Stimulated activated CD4-positive, alpha-beta T cell treated with anti-CD3 and anti-CD28 coated beads, Interleukin-1b, Interleukin-23, amount 100 ng/mL, for 4 hours (primary cell): Measurements from ENCODE around the gene RPS16.

Experiments used
- DNase-seq, 2 donors: peaks; one replicate each; pipeline ENCODE4 v3.0.0-alpha.2; 2020; ENCODE audit warnings: low read depth in 2 of 2

The RPS16 gene

DNA sequence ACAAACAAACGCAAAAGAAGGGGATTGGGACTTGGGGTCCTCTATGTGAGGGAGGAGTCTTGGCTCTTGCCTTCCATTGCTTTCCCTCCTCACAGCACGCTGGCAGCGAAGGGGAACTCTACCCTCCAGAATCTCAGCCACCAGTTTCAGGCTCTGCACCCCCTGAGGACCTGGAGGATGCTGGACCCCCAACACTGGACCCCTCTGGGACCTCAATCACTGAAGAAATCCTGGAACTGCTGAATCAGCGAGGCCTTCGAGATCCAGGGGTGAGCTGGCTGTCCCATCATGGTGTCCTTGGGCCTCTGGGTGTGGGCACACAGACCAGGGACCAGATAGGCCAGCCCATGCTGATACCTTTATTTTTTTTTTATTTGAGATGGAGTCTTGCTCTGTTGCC, 13.7 kb downstream of the RPS16 start:
- DNase-seq = no peak

DNA sequence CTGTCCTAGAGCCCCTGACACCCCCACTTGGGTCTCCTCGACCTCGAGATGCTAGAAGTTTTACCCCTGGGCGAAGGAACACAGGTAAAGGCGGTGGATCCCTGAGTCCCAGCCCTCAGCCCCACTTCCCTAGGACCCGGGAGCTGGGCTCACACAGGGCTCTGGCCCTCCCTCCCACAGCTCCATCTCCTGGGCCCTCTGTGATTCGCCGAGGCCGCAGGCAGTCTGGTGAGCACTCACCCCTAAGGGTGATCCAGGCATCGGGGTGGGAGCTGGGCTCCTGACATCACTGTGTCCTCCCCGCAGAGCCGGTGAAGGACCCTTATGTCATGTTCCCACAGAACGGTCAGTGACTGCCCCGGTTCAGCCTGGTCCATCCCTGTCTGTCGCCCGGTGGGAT, 15.0 kb downstream of the RPS16 start:
- DNase-seq = no peak

DNA sequence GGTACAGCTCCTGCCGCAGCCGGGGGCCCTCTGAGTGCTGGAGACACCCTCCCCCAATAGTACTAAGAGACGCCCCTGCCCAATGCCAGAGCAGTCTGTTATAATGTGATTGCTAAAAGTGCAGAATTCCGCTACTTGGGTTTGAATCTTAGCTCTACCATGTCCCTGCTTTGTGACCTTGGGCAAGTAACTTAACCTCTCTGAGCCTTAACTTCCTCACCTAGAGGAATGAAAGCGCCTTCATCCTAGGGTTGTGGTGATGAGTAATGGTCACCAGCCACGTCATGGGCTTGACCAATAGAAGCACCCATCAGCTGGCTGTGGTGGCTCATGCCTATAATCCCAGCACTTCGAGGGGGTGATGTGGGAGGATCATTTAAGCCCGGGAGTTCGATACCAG, 16.7 kb downstream of the RPS16 start:
- no peak for DNase-seq

DNA sequence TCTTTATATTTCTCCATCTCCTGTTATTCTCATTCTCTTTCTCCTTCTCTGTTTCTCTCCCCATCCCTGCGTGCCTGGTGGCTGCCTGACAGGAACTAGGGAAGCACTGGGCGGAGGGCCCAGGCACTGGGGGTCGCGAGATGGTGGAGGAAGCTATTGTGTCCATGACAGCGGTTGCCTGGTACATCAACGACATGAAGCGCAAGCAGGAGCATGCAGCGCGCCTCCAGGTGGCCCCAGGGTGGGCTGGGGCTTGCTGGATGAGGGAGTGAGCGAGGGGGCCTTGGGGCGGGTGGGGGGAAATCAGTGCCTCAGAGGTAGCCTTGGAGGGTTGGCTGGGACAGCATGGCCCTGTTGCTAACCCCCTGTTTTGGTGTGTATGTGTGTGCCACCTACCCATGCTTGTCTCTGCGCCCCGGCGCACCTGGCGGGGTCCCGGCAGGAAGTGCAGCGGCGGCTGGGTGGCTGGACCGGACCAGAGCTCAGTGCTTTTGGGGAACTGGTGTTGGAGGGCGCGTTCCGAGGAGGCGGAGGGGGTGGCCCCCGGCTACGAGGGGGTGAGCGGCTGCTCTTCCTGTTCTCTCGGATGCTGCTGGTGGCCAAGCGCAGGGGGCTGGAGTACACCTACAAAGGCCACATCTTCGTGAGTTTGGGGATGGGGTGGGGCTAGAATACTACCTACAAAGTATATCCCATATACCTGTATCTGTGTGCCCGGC, 18.1 kb downstream of the RPS16 start:
- DNase-seq = no peak

DNA sequence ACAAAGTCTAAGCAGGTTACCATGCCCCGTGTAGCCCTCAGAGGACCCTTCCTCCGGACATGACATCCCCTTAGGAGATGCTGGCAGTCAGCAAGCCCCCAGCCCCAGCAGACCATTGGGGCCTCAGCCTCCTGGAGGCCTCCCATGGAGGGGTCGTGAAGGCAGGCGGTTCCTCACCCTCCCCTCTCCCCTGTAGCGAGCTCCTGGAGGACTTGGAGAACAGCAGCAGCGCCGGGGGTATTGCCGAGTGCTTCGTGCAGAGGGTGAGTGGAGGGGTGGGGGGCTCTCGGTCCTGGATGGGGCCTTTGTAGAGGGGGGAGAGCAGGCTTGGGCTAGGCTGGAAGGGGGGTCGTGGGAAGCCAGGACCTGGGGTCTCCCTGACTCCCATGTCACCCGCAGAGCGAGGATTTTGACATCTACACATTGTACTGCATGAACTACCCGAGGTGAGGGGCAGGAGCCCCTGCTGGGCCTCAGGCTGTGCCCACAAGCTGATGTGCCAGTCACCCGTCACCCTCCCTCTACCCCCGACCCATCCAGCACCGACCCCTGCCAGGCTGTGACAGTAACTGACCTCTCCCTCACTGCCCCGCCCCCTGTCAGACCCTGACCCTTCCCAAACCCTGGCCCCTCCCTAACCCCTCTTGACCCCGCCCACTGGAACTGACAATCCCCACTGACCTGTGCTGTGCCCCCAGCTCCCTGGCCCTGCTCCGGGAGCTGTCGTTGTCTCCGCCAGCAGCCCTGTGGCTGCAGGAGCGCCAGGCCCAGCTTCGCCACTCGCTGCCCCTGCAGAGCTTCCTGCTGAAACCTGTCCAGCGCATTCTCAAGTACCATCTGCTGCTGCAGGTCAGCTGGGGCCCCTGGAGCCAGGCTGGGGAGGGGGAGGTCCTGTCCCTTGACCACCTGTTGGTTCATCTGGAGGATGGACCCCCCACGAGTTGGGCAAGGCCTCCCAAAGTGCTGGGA, 19.3 kb downstream of the RPS16 start:
- no peak for DNase-seq

DNA sequence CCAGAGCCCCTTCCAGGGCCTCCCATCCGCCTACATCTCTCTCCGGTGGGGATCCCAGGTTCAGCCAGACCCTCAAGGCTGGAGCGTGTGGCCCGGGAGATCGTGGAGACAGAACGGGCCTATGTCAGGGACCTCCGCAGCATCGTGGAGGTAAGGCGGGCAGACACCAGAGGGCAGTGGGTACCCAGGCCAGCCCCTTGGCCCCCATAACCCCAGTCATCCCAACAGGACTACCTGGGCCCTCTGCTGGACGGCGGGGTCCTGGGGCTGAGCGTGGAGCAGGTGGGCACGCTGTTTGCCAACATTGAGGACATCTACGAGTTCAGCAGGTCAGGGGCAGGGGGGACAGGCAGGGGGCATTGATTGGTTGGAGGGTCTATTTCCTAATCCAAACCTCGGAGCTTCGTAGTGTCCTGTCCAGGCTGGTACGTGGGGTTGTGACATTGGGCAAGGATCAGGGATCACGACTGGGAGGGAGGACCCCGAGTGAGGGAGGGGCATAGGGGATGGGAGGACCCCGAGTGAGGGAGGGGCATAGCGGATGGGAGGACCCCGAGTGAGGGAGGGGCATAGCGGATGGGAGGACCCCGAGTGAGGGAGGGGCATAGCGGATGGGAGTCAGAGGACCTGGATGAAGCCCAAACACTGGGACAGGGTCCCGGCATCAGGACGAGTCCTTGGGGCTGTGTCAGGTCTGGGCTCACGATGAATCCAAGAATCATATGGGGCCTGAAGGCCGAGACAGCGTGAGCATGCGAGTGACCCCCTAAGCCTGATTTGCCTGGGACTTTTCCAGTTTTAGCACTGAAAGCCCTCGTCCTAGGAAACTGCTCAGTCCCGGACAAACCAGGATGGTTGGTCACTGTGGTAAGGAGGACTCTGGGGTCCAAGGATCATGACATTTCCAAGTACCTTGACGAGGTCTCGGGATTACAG, 20.4 kb downstream of the RPS16 start:
- no peak for DNase-seq

DNA sequence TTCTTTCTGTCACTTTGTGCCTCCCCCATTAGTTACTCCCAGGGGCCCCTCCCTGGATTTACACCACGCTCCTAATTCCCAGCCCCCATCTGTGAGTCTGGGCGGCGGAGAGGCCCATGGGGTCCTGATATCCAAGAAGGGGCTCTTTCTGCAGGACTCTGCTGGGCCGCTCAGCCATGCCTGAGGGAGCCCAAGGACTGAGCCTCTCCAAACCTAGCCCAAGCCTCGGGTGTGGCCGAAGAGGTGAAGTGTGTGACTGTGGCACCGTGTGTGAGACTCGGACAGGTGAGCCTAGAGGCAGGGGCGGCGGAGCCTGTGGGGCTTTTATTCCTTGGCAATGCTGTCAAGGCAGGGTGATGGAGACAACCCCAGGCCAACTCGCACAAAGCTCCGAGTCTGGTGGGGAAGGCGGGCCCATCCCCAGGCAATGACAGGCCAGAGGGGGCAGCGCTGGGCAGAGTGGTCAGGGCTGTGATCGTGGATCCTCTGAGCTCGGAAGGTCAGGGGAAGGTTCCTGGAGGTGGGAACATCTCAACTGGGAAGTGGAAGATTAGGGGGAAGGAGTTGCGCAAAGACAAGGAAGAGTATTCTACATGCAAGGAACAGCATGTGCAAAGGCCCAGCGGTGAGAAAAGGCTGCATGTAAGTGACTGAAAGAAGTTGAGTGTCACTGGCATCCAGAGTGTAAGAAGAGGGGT, 21.7 kb downstream of the RPS16 start:
- DNase-seq = no peak

DNA sequence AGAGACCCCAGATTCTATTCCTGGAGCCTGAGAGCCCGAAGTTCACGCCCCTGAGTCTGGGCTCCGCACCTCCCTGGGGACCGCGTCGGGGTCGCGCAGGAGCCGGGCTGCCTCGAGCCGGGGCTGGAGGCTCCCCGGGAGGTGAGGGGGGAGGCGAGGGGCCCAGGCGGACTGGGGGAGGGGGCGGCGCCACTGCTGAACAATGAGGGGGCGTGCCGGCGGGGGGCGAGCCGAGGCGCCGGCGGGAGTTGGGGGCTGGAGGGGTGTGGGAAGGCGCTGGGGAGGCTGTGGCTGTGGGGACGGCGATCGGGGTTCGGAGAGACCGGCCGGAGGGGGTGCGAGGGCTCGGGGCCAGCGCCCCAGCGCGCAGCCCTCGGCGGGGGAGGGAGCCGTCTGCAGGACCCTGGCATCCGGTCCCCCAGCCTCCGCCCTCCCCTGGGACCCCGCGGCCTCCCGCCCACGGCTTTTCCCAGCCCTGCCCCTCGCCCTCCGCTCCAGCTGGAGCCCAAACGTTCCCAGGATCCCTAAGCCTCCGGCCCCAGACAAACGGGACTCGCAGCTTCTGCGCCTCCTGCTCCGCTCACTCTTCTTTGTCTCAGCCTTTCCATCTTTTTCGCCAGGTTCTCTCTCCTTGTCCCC, 22.4 kb downstream of the RPS16 start:
- DNase-seq = no peak

DNA sequence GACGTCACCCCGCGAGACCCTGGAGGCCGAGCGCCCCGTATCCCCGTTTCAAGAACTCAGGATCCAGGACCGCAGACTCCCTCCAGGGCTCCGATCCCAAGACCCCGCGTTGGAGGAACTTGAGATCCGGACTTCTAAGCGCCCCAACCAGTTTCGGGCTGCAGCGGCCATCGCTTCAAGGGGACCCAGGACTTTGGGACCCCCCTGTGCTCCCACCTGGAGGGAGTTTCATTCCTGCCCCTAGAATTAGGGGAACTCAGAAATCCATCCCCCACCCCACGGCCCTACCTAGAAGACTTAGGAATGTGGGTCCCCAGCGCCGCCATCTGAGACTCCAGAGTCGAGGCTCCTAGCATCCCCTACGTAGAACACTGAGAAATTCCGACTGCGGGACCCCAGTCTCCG, 22.9 kb downstream of the RPS16 start:
- DNase-seq = no peak

DNA sequence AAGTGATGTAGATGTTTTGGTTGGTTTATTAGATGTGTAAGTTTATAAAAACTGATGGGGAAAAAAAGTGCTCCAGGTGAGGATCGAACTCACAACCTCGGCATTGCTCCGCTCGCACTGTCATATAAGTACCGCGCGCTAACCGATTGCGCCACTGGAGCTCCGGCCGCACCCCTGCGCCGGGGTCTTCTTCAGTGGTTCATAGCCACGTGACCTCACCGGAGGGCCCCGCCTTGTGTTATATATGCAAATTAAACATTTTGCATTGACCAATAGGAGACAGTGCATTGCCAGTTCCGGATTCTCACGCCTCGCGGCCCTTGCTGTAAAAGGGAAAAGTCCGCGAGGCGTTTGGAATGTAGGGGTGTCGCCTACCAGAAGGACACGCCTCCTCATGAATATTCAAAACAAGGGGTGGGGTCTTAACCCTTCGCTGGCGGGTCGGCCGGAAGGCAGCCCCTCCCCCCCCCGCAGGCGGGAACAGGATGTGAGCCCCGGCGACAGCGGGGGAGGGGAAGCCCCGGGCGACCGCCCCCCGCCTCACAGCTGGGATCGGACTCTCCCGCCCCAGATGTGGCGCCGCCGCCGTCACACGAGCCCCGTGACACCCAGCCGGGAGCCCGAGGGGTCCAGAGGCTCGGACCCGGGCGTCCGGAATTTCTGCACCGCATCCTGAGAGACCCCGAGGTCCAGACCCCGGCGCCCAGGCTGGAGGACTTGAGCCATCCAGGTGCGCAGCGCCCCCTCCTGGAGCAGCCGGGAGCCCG, 23.5 kb downstream of the RPS16 start, which contains the start of gene PLEKHG2:
Gene PLEKHG2, plus strand, starts transcription at position 570 of the 767 bp plus-strand sequence. CDS start 1,418 bp downstream, outside the sequence.
- DNase-seq = peak; percentile 96 to 98

DNA sequence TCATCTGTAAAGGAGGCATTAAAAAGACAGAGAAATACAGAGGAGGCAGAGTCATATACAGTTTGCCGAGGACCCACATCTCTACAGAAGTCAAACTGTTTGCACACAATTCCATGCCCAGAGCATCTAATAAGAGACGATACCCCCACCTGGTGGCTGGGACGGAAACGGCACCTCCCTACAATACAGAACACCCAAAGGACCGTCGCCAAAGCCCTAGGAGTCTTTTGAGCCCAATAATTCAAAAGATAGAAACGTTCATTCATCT, 24.0 kb downstream of the RPS16 start:
- peak; percentile 82 to 92 for DNase-seq

DNA sequence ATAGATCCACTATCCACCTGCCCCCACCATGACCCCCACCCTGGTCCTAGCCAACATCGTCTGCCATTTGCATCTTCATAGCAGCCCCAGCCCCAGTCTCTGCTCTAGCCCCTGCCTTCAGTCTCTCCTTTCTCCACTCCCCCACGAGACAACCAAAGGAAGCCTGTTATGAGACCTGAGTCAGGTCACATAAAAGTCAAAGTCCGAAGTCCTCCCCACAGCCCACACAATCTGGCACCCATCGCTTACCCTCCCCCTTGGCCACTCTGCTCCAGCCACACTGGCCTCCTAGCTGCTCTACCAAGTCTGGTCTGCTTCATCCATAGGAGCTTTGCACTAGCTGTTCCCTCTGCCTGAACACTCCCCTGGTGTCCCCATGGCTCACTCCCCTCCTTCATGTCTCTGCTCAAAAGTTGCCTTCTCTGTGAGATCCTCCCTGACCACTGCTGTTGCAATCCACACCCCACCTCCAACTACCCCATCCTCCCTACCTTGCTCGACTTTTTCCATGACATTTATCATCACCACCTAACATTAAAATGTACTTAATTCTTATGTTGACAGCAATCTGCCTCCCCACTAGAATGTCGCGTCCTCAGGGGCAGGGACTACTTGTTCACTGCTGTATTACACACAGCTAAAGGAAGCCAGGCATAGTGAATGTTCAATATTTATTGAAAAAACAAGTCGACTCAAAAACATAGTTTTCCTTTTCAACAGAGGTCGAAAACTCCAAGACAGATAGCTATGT, 24.5 kb downstream of the RPS16 start:
- DNase-seq = no peak

DNA sequence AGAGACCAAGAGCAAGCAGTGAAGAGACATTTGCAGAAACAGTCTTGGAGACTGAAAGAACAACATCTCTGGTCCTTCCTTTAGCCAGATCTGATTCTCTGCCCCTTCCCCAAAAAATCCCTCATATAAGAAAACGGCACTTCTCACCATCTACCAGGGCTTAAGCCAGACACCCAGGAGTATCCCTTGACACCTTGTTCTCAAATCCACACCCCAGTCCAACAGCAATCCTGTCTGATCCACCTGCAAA, 25.0 kb downstream of the RPS16 start:
- DNase-seq = no peak

DNA sequence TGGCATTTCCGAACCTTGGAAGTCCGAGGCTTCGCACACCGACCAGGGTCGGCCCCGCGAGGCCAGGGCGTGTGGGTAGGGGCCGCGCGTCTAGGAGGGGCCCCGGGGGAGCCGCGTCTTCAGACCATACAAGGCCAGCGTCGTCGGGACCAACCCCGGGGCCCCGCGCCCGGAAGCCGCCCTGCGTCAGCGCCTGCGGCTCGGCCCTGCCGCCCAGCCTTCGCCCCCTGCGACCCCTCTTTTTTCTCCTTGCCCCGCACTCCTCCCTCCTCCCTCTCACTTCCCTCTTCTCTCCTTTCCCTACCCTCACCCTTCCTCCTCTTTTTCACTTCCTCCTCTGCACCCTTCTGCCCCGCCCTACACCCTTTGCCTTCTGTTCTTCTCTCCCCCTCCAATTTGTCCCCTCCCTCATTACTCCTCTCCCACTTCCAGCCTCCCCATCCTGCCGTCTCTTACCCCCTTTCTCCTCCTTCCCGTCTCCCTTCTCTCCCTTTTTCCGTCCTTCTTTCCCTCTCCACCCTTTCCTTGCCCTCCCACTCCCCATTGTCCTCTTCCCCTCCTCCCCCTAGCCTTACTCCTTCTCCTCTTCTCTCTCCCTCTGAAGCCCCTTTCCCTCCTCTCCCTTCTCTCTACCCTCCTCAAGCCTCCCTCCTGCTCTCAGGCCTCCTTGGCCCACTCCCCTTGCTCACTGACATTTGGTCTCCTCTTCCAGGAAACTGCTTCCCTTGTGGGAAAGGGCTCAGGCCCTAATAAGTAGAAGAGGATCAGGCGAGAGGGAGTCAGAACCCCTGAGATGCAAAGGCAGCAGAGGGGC, 25.5 kb downstream of the RPS16 start:
- DNase-seq = peak; percentile 36 to 59

DNA sequence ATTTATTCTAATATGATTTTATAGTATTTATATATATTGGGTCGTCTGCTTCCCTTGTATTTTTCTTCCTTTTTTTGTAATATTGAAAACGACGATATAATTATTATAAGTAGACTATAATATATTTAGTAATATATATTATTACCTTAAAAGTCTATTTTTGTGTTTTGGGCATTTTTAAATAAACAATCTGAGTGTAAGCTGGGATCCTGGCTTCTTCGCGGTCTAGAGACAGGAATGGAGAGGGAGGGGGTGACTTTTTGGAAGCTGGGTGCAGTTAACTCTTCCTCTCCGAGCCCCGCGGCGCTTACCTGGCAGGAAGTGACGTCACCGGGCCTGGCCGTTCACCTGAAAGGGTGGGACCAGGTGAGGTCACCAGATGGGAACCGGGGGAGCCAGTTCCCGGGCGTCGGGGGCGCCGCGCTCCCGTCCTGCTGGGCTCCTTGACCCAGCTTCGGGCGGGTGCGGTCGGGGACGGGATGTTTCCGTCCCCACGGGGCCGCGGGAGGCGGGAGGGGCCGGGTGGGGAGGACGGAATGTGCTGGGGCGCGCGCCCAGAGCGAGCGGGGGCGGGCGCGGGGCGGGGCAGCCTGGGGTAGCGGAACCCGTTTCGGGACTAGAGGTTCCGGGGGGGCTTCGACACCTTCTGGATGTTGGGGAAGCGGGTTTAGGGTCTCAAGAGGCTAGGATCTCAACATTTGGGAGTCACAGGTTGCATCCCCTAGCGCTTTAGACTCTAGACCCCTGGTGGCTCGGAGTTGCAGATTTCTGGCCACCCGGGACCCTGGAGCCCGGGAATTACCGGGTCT, 26.3 kb downstream of the RPS16 start:
- peak; percentile 72 to 76 for DNase-seq

DNA sequence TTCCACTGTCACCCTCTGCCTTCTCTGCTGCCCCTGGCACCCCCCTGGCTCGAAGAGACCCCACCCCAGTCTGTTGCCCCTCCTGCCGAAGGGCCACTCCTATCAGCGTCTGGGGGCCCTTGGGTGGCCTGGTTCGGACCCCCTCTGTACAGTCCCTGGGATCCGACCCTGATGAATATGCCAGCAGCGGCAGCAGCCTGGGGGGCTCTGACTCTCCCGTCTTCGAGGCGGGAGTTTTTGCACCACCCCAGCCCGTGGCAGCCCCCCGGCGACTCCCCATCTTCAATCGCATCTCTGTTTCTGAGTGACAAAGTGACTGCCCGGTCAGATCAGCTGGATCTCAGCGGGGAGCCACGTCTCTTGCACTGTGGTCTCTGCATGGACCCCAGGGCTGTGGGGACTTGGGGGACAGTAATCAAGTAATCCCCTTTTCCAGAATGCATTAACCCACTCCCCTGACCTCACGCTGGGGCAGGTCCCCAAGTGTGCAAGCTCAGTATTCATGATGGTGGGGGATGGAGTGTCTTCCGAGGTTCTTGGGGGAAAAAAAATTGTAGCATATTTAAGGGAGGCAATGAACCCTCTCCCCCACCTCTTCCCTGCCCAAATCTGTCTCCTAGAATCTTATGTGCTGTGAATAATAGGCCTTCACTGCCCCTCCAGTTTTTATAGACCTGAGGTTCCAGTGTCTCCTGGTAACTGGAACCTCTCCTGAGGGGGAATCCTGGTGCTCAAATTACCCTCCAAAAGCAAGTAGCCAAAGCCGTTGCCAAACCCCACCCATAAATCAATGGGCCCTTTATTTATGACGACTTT, 27.1 kb downstream of the RPS16 start:
- no peak for DNase-seq
